Myocyte (in vitro differentiated cells): ENCODE data around the gene MCEMP1. TPM values are rescaled to one million over a fixed set of nuclear protein-coding genes. Genes with fewer than 3 reads are reported as not detected.
A peak's percentile ranks its signal among the peaks of the same experiment; 100 is the strongest.
"Not testable (repeated sequence)": the region's sequence is repeated elsewhere in the genome, so short reads cannot be mapped to it uniquely, and the experiment has no call there.

Source experiments
- DNase-seq: peaks from one replicate; pipeline ENCODE4 v3.0.0-alpha.2; 2012; ENCODE audit warnings: low read depth
- total RNA-seq: library from RNA; depleted of rRNA; stranded (reverse); fragments of >200 nt; gene quantifications from 2 replicates; pipeline ENCODE4 v1.2.3, GENCODE V29; 2014

MCEMP1 gene
- total RNA-seq, 1 donor from 2014 or later: not detected

DNA sequence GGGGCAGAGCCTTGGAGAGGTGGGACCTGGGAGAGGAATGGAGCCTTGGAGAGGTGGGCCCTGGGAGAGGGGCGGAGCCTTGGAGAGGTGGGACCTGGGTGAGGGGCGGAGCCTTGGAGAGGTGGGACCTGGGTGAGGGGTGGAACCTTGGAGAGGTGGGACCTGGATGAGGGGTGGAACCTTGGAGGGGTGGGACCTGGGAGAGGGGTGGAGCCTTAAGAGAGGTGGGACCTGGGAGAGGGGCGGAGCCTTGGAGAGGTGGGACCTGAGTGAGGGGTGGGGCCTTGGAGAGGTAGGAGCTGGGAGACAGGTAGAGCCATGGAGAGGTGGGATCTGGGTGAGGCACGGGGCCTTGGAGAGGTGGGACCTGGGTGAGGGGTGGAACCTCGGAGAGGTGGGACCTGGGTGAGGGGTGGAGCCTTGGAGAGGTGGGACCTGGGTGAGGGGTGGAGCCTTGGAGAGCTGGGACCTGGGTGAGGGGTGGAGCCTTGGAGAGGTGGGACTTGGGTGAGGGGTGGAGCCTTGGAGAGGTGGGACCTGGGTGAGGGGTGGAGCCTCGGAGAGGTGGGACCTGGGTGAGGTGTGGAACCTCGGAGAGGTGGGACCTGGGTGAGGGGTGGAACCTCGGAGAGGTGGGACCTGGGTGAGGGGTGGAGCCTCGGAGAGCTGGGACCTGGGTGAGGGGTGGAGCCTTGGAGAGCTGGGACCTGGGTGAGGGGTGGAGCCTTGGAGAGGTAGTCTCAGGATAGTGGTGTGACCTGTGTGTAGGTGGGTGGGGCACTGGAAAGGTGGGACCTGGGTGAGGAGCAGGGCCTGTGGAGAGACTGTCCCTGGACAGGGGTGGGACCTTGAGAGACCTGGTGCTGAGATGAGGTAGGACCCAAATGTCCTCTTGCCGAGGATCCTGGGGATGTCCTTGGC lies 33.0 kb upstream of the MCEMP1 start:
- DNase-seq: not testable (repeated sequence)

DNA sequence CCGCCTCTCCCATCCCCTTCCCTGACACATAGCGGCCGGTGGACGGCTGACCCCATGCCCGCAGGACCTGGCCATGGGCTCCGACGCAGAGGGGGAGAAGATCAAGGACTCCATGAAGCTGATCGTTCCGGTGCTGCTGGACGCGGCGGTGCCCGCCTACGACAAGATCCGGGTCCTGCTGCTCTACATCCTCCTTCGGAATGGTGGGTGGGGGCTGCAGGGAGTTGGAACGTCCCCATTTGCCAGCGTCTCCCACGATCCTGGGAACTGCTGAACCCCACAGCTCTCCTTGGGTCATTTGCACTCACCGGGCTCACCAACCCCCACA lies 32.4 kb upstream of the MCEMP1 start:
- no peak for DNase-seq

DNA sequence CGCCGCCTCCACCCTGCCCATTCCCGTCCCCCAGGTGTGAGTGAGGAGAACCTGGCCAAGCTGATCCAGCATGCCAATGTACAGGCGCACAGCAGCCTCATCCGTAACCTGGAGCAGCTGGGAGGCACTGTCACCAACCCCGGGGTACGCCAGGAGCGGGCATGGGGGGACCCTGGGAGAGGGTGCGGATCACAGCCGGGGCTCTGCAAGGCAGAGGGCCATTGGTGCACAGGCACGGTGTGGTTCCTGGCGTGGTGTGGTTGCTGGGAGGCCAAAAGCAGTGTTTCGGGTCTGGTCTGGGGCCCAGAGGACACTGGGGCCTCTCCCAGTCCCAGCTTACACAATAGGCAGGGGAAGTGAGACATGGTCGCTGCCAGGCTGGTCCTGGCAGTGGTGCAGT lies 31.7 kb upstream of the MCEMP1 start:
- DNase-seq: no peak

GRCh38 chr19:7645656-7646425 lies 31.0 kb upstream of the MCEMP1 start:
- DNase-seq: no peak

DNA sequence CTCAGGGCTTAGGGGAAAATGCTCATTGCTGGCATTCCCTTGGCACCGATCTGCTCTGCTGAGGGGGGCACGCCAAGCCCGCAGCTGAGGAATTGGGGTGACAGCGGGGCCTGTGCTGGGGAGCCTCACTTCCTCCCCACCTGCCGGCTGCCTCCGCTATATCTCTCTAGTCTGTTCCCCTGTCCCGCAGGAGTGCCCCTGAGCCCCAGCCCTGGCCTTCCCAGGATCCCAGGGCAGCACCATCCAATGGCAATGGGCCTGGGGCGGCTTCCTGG lies 30.5 kb upstream of the MCEMP1 start:
- no peak for DNase-seq

DNA sequence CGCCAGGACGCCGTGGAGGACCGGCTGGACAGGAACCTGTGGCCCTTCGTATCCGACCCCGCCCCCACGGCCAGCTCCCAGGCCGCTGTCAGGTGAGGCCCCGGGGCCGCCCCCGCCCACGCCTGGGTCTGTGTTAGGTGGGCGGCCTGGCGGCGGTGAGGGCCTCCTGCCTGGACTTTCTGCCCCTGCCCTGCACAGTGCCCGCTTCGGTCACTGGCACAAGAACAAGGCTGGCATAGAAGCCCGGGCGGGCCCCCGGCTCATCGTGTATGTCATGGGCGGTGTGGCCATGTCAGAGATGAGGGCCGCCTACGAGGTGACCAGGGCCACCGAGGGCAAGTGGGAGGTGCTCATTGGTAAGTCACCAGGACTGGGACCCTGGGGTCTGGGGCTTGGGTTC lies 29.7 kb upstream of the MCEMP1 start:
- no peak for DNase-seq

DNA sequence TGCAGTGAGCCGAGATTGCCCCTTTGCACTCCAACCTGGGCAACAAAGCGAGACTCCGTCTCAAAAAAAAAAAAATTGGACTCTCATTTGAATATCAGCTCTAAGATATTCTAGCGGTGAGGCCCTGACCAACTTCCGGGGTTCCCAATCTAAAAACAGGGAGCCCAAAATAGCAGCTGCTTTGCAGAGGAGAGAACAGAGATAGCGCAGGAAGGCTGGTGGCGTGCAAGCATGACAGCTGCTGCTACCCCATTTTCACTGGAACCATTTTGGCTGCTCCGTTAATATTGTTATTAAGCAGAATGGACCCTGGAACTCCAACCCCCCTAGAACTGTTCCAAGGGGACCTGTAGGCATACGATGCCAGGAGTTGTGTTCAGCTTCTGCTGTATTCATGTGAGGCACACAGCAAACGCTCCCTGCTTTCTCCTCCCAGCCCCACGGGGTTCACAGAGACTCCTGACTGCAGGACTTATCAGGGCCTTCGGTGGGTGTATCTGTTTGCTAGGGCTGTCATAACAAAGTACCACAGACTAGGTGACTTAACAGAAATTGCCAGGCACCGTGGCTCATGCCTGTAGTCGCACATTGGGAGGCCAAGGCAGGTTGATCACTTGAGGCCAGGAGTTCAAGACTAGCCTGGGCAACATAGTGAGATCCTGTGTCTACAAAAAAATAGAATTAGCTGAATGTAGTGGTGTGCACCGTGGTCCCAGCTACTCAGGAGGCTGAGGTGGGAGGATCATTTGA lies 28.4 kb upstream of the MCEMP1 start:
- DNase-seq: no peak

GRCh38 chr19:7650148-7650547 lies 26.7 kb upstream of the MCEMP1 start:
- no peak for DNase-seq

- DNase-seq: peak; percentile 83
Observed at GRCh38 chr19:7652061-7652641, 24.7 kb upstream of the MCEMP1 start.

GRCh38 chr19:7654401-7654800 lies 22.5 kb upstream of the MCEMP1 start:
- DNase-seq: peak; percentile 40

GRCh38 chr19:7655581-7655980 lies 21.3 kb upstream of the MCEMP1 start:
- DNase-seq: no peak

DNA sequence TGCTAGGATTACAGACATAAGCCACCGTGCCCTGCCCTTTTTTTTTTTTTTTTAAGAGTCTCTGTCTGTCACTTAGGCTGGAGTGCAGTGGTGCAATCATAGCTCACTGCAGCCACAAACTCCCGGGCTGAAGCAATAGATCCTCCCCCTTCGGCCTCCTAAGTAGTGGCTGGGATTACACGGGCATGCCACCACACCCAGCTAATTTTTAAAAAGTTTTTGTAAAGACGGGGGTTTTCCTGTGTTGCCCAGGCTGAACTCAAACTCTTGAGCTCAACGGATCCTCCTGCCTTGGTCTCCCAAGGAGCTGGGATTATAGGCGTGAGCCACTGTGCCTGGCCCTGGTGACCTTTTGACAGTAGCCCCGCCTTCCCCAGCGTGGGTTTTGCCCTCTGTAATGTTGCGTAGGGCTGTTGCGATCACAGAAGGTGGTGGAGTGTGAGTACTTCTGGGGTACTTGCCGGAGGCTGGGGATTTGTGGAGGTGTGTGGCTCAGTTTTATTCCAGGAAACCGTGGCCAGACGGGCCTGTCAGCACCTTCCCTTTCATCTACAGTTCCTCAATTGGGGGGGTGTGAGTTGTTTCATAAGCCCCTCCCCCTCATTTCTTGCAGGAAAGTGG lies 19.6 kb upstream of the MCEMP1 start:
- DNase-seq: no peak

- peak; percentile 40 for DNase-seq
Observed at GRCh38 chr19:7658219-7658686, 18.6 kb upstream of the MCEMP1 start.

DNA sequence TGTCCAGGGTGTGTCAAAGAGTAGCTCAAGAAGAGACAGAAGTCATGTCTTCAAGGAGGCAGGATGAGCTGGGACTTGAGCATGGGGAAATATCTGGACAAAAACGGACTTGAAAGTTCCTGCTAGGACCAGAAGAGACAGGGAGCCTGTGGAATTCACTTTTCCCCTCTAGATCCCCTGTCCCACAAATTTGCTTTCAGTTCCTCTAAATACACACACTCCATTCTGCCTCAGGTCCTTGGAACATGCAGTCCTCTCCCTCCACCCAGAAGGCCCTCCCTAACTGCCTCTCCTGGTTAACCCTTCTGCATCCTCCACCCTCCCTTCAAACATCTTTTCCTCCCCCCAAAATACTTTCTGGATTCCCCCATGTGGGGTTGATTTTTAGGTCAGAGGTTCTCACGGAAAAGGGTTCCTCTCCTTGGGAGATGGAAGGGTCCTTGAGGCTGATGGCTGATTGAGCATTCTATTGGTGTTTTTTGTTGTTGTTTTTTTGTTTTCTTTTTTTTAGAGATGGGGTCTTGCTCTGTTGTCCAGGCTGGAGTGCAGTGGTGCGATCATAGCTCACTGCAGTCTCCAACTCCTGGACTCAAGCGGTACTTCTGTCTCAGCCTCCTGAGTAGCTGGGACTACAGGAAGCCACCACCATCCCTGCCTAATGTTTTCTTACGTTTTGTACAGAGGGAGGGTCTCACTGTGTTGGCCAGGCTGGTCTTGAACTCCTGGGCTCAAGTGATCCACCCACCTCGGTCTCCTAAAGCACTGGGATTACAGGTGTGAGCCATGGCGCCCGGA lies 14.9 kb upstream of the MCEMP1 start:
- DNase-seq: no peak

- no peak for DNase-seq
Observed at GRCh38 chr19:7662657-7663056, 14.2 kb upstream of the MCEMP1 start.

DNA sequence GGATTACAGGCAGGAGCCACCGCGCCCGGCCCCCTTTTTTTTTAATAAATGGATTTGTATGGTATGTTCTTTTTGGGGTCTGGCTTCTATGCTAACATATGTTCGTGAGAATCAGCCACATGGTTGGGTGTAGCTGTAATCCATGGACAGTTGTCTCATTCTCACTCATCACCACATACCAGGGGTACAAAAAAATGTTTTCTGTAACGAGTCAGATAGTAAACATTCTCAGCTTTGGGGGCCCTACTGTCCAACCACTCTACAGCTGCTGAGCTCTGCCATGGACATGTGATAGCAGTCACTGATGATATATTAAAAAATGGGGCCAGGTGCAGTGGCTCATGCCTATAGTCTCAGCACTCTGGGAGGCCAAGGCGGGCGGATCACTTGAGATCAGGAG lies 13.2 kb upstream of the MCEMP1 start:
- DNase-seq: peak; percentile 73

DNA sequence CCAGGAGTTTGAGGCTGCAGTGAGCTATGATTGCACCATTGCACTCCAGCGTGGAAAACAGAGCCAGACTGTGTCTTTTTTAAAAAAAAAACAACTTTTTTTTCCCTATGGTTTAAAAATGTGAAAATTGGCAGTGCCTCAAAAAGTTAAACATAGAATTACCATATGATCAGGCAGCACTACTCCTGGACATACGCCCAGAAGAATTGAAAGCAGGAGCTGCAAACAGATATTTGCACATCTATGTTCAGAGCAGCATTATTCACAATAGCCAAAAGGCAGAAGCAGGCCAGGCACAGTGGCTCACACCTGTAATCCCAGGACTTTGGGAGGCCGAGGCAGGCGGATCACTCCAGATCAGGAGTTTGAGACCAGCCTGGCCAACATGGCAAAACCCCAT lies 11.8 kb upstream of the MCEMP1 start:
- DNase-seq: no peak

DNA sequence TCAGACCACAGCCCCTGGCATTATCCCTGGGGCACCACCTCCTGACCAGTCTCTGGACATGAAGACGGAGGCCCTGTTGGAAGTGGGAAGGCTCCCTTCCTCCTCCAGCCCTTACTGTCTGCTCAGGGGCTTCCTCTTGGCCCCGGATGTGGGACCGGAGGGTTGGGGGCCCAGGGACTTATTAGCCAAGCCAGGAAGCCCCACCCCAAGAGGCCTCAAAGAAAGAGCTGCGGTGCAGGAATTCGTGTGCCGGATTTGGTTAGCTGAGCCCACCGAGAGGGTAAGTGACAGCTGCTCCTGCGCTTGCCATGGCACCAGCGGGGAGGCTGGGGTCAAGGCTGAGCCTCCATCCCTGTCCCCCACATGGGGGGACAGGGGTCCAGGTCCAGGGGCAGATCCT lies 8.0 kb upstream of the MCEMP1 start, which contains the start of gene RETN:
RETN (plus strand) TSS at position 208 of the 400 bp plus-strand sequence. CDS start 278 bp downstream, outside the sequence.
- no peak for DNase-seq

DNA sequence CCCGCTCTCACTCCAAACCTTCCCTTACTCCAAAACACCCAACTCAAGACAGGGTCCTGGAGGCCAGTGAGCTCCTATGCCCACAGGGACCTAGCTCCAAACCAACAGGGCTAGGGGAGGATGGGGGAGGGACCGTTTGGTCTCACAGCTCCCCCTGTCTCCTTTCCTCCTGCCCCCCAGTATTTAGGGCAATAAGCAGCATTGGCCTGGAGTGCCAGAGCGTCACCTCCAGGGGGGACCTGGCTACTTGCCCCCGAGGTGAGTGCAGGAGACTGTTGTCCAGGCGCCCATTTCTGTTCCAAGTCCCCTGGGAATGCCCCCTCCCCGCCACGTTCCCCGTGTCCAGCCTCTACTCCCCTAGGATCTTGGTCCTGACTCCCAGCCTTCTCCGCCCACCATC lies 7.2 kb upstream of the MCEMP1 start:
- no peak for DNase-seq

- no peak for DNase-seq
Observed at GRCh38 chr19:7670150-7670783, 6.6 kb upstream of the MCEMP1 start.
